ENCODE measurements around the gene HOXA3.

The HOXA3 gene

DNA sequence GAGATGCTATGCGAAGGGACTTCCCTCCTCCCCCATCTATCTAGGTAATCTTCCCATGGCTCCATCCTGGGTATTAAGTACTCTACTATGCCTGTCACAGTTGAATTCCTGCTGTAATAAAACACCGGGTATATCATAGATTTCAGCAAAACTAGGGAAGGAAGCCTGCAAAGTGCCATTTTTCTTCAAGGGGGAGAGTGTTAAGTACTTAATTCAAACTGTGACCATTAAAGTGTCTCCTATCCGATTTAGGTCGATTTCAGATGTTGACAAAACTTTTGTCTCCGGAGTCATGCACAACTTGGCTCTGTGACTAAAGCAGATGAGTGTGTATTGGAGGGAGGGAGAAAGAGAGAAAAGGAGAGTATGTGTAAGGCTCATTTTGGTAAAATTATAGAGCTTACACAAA lies 26.4 kb downstream of the HOXA3 start:
- TF ChIP-seq, protein P1, sequence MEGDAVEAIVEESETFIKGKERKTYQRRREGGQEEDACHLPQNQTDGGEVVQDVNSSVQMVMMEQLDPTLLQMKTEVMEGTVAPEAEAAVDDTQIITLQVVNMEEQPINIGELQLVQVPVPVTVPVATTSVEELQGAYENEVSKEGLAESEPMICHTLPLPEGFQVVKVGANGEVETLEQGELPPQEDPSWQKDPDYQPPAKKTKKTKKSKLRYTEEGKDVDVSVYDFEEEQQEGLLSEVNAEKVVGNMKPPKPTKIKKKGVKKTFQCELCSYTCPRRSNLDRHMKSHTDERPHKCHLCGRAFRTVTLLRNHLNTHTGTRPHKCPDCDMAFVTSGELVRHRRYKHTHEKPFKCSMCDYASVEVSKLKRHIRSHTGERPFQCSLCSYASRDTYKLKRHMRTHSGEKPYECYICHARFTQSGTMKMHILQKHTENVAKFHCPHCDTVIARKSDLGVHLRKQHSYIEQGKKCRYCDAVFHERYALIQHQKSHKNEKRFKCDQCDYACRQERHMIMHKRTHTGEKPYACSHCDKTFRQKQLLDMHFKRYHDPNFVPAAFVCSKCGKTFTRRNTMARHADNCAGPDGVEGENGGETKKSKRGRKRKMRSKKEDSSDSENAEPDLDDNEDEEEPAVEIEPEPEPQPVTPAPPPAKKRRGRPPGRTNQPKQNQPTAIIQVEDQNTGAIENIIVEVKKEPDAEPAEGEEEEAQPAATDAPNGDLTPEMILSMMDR (conservative IDR thresholded peaks at IDR 0.05) = no peak
- H3K27ac ChIP-seq = no peak overlapping the region

DNA sequence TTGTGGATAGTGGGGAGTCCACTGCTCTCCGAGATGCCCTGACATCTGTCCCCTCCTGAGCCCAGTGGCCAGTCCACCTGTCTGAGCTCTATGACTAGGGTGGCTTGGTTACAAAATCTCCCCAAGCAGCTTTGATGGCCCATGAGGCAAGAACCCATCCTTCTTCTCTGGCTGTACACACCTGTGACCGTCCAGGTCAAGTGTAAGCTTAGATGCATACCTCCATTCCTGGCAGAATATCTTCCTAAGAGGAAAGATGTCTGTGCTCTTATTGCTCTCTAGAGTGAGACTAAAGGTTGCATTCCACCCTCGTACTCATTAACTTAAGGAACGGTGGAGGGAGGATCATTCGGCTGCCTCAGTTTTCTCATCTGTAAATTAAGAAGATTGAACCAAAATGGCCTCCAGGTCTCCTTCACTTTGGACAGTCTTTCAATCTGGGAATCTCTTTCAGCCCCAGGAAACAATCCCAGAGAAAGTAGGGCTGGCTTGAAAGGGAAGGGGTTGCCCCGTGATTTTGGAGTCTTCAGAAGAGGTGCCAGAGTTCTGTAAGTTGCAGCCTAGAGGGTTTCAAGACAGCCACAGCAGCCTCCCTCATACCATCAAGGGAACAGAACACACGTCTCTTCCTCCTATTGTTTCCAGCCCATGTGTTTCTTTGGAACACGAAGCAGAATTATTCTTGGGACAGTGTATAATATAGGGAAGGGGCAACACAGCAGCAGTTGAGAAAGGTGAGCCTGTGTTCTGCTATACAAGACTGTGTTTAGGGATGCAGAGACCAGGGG lies 27.3 kb downstream of the HOXA3 start:
- no peak overlapping the region for H3K27ac ChIP-seq

DNA sequence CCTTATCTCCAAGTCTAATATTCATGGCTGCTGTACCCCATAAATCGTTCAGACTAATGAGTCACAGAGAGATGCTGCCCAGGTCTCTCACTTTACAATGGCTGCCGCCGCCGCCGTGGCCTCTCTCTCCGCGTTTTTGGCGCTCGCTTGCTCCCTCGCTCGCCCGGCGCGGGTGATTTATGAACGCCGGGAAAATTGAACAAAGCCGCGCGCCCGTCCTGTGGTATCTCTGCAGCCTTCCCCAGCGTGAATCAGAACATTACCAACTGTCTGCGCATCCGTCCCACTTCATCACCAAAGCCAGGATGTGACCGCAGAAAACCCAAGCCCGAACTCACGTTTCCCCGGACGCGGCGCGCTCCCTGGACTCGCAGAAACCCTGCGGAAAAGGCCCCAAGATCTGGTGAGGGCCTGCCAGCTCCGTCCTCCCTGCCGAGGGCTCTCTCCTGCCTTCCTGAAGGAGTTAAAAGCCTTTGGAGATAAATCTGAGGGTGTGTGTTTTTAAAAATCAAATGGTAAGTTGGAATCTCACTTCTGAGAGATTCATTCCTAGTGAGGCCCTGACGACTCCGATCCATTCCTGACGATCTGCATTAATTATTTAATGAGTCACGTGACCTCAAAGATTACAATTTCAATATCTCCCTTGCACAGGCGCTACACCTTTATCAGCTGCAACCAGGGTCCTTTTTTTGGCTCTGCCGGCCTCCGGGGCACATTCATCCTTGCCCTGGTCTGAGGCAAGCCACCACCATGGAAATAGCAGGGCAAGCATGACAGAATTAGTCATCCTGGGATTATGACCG lies 28.1 kb downstream of the HOXA3 start:
- no peak overlapping the region for H3K27ac ChIP-seq
- TF ChIP-seq, protein P1 (conservative IDR thresholded peaks at IDR 0.05) = no peak

More for the DNA sequence above, 27.3 kb downstream of the HOXA3 start:
- TF ChIP-seq, protein P1 (conservative IDR thresholded peaks at IDR 0.05) = no peak

DNA sequence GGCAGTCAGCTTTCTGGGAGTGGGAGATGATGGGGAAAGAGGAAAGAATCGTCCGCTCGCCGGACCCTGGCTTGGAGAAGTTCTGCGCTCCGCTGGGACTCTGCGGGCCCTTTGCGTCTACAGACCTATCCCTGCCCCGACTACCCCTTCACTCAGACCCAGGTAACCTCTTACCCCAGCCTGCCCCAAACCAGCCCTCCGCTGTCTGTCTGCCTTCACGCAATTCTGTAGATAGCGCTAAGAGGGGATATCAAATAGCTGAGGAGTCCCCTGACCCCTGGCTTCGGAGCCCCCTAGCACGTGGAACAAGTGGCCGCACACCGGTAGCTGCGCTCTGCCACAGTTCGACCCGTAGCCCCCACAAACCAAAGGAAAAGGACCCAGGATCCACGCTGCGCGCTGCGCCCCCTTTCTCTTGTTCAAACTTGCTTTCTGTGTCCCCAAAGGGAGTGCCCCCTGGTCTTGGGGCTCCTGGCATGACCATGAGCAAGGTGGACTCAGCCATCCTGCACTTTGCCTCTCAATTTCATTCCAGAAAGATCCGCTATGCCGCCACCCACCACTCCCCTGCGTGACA lies 28.8 kb downstream of the HOXA3 start:
- TF ChIP-seq, protein P1 (conservative IDR thresholded peaks at IDR 0.05) = no peak
- no peak overlapping the region for H3K27ac ChIP-seq

DNA sequence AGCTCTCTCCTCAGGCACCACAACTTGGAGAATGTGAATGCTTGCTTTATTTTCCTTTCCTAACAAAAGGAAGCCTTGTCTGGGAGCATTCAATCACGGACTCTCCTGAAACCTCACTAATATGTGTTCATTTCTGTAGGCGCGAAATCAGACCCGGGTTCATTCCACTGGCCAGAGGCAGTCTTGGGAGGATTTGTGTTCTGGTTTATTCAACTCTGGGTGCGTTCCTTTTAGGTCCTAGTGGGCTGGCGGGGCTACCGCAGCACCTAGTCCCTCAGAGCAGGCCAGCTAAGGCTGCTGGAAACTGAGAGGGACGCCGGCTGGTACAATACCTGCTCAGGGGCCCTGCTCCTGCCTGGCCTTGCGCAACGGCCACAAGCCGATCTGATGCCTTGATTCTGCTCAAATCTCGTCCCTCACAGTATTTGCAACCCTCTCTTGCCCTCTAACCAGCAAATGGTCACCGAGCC lies 29.3 kb downstream of the HOXA3 start:
- TF ChIP-seq, protein P1 (conservative IDR thresholded peaks at IDR 0.05) = no peak
- H3K27ac ChIP-seq = no peak overlapping the region

DNA sequence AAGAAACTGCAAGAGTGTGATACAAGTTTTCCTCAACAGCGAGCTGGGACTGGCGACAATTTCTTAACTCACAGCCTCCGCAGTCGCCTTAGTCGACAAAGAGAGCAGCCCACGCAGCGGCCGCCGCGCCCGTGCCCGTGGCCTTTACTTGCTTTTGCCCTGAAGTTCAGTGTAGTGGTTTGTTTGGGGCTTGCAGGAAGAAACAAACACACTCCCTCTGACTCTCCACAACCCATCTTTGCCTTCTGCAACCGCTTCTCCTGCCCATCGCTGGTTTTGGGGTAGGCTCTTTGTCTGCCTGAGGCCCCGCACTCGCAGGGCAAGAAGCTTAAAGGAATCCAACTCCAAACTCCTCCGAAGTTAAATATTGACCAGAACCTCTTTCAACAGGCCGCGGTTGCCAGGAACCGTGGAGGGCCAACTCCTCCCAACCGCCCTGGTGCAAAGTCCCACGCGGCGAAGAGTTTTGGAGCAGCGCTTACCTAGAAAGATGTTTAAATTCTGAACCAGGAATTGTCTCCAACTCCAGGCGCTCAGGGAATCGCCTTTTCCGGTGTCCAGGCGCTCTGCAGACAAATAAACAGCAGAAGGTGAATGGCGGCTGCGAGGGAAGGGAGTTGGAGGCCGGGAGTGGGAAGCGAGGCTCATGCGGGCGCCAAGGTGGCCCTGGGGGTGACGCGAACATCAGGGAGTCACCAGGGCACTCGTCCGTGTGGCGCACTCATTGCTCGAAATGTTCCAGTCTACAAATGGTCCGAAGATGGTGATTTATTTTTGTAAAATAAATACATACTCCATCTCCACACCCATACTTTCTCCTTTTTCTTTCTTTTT lies 30.1 kb downstream of the HOXA3 start:
- TF ChIP-seq, protein P1 (conservative IDR thresholded peaks at IDR 0.05) = no peak
- H3K27ac ChIP-seq = peak overlapping the region; percentile 77
